NCI-H1694 treated with DMSO at 0.1 percent for 48 hours (cell line): ENCODE data around the gene POLA2.
A peak's percentile ranks its signal among the peaks of the same experiment; 100 is the strongest.
"Not testable (repeated sequence)": the region's sequence is repeated elsewhere in the genome, so short reads cannot be mapped to it uniquely, and the experiment has no call there.

ENCODE experiments used
- DNase-seq: peaks from one replicate; lab custom pipeline; 2025; lab: John Stamatoyannopoulos, UW

The POLA2 gene, protein sequence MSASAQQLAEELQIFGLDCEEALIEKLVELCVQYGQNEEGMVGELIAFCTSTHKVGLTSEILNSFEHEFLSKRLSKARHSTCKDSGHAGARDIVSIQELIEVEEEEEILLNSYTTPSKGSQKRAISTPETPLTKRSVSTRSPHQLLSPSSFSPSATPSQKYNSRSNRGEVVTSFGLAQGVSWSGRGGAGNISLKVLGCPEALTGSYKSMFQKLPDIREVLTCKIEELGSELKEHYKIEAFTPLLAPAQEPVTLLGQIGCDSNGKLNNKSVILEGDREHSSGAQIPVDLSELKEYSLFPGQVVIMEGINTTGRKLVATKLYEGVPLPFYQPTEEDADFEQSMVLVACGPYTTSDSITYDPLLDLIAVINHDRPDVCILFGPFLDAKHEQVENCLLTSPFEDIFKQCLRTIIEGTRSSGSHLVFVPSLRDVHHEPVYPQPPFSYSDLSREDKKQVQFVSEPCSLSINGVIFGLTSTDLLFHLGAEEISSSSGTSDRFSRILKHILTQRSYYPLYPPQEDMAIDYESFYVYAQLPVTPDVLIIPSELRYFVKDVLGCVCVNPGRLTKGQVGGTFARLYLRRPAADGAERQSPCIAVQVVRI

DNA sequence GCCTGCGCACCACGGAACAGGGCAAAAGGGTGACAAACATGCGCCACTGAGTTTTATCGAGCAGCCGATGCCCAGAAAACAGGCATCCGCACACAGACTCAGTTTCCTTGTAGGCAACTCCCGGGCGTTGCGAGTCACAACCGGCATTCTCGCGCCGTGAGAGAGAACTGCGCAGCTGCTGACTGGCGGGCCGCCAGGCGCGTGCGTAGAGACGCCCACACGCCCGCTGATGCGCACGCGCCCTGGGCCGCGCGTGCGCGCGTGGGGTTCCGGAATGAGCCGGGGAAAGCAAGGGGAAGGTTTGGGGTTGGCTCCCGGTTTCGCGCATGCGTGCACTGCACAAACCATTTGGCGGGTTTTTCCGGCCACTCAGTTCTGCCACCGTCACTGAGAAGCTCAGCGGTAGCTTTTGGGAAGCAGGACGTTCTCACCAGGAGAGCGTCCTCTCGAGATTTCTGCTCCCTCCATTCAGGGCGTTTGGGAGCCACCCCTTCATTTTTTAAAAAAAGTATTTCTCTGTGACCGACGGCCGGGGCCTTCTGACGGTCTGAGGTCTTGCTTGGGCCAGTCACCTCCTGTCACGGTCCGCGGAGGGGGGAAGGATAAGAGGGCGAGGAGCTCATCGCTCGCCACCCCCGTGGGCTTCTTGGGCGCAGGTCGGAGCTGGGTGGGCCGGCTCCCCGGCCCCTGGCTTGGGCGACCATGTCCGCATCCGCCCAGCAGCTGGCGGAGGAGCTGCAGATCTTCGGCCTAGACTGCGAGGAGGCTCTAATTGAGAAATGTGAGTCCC, at the start of gene POLA2:
POLA2 (plus strand) TSS at position 372 of the 790 bp plus-strand sequence; CDS start at position 703, 331 bp downstream.
- peak; percentile 88 for DNase-seq

DNA sequence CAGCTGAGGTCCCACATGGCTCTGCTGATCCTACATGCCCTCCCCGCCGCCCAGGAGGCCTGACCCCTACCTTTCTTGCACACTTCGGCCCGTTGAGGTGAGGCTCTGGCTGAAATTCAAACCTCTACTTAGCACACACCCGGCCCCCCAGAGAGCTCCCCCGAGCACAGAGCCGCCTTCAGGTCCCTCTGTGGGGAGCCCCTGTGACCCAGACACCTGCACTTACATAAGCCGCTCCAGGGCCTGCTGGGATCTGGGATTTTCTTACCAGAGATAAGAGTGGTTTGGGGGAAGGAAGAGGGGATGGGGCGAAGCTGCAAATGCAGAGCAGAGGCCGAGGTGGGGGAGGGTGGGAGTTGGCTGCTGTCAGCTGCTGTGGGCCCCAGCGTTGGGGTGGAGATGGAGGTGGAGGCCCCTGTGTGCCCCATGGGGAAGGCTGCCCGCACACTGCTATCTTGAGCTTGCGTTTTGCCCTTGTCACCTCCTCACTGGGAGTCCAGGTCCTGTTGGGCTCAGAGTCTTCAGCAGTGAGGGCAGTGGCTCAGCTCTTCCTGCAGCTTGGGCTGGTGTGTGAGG, 49.4 kb upstream of the POLA2 start:
- no peak for DNase-seq

DNA sequence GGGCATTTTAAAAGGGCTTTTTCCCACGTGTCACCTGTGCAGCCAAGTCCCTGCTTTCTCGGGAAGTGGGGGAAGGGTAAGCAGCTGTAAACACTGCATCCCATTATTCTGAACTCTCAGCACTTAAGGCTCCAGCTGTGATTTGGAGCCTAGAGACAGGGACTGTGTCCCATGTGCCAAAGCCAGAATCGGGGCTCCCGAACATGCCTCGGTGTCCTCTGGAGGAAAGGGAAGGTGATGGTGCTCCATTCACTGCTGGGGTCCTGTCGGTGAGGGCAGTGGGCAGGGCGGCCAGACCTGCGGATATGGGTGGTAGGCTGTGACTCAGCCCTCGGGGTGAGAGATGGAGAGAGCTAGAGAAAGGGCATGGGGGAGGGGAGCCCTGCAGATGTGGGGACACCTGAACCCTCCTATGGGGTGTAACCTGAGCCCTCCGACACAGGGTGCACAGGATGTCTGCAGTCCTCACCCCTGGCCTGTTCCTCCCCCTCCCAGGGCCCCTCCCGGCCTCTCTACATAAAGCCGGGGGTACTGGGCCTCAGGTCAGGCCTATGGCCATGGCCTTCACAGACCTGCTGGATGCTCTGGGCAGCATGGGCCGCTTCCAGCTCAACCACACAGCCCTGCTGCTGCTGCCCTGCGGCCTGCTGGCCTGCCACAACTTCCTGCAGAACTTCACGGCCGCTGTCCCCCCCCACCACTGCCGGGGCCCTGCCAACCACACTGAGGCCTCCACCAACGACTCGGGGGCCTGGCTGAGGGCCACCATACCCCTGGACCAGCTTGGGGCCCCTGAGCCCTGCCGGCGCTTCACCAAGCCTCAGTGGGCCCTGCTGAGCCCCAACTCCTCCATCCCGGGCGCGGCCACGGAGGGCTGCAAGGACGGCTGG, 48.2 kb upstream of the POLA2 start:
- DNase-seq, result no peak

DNA sequence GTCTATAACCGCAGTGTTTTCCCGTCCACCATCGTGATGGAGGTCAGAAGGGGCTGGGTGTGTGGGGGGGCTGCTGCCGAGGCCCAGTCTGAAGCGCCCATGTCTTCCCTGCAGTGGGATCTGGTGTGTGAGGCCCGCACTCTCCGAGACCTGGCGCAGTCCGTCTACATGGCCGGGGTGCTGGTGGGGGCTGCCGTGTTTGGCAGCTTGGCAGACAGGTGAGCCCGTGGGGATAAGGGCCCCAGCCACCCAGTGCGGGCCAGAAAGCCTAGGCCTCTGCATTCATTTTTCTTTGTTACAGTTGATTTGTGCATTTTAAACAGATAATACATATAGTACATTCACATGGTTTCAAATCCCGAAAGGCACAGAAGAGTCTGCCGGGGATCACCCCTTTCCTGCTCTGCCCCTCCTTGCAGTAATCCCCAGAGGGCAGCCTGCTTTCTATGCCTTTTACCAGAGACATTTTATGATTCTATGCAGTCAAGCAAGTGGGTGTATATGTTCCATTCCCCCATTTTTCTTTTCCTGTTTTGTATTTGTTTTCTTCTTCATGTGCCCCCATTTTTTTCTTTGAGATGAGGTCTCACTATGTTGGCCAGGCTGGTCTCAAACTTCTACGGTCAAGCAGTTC, 47.4 kb upstream of the POLA2 start:
- no peak for DNase-seq

DNA sequence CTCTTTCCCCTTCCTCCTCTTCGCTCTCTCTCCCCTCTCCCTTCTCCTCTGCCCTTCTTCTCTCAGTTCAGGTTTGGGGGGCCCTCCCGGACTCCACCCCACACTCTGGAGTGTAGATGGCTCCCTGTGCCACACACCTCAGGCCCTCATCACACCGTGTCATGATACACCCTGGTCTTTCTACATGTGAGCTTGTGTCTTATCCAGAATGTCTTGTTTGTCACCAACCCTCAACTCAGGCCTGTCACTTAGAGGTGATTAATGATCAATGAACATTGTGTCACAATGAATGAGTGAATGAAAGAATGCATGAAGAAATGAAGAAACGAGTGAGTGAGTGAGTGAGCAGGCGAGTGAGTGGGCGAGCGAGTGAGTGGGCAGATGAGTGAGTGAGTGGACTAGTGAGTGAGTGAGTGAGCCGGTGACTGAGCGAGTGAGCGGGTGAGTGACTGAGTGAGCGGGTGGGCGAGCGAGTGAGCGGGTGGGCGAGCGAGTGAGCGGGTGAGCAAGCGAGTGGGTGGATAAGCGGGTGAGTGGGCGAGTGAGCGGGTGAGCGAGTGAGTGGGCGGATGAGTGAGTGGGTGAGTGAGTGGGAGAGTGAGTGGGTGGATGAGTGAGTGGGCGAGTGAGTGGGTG, 46.2 kb upstream of the POLA2 start:
- no peak for DNase-seq

DNA sequence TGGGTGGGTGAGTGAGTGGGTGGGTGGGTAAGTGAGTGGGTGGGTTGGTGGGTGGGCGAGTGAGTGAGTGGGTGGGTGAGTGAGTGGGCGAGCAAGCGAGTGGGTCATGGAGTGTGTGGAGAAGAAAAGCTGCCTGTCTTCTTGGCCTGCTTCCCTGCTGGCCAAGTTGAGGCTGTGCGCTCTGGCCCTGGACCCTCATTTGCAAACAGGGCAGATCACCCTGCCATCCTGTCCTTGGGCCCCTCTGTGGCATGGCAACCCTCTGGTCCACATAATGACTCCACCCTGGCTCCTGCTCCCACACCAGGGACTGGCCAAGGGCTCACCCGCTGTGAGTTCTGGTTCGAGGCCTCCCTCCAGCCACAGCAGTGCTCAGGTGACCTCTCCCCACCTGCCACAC, 44.9 kb upstream of the POLA2 start:
- no peak for DNase-seq

DNA sequence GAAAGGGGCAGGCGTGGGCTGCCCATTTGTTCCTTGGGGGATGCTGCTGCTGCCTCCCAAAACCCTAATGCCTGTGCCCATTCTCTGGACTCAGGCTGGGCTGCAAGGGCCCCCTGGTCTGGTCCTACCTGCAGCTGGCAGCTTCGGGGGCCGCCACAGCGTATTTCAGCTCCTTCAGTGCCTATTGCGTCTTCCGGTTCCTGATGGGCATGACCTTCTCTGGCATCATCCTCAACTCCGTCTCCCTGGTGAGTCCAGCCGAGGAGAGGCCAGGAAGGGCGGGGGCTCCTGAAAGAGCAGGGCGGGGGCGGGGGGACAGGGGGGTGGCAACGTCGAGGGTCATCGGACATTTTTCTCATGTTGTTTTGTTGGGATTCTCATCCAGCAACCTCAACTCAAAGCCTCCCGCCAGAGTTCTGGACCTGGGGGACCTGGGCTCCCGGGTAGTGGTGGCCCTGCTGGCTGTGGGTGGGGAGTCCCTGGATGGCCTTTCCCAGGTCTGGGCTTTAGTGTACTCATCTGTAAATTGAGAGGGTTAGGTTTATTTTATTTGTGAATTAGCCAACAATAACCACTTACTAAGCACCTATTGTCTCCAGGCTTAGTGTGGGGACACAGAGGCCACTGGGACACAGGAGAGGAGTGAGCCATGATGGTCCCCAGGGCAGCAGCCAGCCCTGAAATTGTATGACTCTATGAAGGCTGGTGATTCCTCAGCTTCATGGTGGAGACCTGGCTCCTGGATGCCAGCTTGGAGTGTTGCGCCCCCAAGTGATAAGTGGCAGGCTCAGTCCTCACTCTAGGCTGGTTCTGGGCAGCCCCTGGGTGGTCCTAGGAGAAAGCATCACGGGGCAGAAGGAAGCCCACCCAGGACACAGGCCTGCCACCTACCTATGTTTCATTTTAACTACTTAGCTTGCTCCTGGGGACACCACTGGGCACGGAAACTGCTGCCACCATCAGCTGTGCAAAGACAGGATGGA, 44.0 kb upstream of the POLA2 start:
- DNase-seq, result no peak

DNA sequence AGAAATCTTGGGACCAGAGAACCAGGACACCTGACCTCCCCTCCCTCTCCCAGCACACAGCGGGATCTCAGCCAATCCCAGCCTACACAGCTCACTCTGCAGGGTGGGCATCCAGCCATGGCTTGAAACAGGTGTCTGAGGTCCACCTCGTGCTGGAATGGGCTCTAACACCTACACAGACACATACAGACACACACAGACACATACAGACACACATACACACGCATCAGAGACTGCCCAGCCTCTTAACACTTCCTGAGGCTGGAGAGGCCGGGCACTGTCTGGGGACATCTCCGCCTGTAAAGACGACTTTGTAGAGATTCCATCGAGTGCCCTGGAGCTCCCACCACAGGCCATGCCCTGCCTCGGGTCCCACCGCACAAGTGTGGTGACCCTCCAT, 43.3 kb upstream of the POLA2 start:
- DNase-seq, result no peak

DNA sequence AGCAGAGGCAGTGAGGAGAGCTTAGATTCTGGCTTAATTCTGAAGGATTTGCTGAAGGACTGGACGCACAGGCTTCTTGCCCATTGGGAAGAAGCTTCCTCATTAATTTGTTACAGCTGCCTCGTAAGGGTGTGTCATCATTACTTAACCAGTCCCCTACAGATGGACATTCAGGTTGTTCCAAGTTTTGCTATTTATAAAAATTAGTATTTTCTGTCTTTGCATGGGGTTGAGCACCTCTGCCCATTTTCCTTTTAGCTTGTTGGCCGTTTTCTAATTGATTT, 41.9 kb upstream of the POLA2 start:
- no peak for DNase-seq

DNA sequence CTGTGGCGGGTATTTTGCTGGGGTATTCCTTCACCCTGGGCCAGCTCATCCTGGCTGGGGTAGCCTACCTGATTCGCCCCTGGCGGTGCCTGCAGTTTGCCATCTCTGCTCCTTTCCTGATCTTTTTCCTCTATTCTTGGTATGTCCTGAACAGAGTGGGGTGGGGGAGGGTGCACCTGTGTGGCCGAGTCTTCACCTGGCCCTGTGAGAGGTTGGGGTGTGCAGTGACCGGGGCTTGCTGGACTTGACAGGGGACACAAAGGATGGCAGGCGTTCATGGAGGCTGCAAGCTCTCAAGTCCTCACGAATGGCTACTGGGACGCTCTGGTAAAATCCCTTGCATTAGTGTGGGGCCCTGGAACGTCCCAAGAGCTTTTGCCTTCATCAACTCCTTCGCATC, 40.7 kb upstream of the POLA2 start:
- DNase-seq, result no peak

DNA sequence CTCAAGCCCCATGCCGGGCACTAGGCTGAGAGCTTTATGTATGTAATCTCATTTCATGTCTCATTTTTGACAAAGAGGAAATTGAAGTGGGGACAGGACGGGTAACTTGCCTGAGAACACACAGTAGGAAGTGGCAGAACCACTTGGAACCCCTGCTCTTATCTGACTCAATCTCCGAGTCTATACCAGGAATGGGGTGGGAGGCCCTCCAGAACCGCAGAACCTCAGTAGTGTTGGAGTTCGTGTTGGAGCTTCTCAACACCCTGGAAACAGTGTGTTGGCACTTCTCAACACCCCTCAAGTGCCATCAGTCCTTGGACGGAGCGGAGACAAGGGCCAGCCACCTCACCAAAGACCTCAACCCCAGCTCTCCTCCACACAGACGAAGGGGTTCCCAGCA, 38.8 kb upstream of the POLA2 start:
- no peak for DNase-seq

DNA sequence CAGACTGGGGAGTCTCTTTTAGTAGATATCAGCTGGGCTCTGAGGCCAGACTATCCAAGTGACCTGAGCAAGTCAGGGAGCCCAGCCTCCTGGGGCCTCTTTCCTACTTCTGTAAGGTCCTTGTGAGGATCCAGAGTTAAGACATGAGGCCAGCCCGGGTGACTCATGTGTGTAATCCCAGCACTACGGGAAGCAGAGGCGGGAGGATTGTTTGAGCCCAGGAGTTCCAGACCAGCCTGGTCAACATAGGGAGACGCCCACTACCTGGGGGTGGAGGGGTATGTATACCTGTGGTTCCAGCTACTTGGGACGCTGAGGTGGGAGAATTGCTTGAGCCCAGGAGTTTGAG, 36.9 kb upstream of the POLA2 start:
- no peak for DNase-seq

DNA sequence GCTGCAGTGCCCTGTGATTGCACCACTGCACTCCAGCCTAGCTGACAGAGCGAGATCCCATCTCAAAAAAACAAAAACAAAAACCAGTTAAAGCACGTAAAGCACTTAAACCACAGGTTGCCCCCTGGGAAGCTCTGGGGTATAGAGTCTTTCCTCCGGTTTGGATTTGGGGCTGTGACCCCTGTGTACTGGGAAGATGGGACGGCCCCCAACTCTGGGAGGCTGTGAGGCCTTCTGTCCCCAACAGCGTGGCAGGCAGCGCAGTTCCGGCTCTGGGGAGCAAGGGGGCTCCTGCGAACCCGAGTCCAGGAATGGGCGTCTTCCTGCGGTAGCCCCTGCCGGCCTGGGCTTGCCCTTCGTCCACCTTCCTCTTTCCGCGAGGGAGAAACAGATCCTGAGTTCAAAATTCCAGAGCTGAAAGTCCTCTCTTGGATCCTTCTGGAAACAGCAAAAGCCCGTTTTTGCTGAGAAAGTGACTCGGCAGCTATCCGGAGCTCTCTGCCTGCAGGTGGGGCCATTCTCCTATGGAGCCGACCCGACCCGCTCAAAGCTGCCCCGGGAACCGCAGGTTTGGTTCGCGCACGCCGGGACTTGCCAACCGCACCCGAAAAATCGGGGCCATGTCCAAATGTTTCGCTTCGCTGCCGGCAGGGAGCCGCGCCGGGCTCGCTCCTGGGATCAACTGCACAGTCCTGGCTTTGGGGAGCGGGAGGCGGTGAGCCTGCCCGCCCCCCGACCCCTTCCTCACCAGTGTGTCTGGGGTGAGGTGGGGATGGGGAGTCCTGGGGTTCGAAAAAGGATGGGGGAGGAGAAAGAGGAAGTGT, 36.3 kb upstream of the POLA2 start:
- peak; percentile 29 for DNase-seq

DNA sequence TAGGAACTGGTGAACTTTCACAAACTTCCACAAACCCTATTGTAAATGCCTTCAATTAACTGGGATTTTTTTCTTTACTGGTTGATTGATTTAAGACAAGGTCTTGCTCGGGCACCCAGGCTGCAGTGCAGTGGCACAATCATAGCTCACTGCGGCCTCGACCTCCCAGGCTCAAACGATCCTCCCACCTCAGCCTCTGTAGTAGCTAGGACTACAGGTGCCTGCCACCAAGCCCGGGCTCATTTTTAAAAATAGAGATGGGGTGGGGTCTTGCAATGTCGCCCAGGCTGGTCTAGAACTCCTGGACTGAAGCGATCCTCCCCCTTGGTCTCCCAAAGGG, 35.7 kb upstream of the POLA2 start:
- DNase-seq, result no peak

DNA sequence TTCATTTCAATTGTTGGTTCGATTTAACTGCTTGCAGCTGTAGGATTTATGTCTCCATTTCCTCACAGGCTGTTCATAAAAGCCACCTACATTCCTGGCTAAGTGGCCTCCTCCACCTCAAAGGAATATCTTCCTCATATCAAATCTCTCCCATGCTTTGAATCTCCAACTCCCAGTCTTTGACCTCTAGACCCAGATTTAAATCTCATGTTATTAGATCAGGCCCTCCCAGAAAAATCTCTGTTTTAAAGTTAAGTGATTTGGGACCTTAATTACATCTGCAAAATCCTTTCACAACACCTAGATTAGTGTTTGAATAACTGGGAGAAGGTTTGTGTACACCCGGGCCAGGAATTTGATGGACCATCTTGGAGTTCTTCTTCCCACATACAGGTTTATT, 33.9 kb upstream of the POLA2 start:
- no peak for DNase-seq

DNA sequence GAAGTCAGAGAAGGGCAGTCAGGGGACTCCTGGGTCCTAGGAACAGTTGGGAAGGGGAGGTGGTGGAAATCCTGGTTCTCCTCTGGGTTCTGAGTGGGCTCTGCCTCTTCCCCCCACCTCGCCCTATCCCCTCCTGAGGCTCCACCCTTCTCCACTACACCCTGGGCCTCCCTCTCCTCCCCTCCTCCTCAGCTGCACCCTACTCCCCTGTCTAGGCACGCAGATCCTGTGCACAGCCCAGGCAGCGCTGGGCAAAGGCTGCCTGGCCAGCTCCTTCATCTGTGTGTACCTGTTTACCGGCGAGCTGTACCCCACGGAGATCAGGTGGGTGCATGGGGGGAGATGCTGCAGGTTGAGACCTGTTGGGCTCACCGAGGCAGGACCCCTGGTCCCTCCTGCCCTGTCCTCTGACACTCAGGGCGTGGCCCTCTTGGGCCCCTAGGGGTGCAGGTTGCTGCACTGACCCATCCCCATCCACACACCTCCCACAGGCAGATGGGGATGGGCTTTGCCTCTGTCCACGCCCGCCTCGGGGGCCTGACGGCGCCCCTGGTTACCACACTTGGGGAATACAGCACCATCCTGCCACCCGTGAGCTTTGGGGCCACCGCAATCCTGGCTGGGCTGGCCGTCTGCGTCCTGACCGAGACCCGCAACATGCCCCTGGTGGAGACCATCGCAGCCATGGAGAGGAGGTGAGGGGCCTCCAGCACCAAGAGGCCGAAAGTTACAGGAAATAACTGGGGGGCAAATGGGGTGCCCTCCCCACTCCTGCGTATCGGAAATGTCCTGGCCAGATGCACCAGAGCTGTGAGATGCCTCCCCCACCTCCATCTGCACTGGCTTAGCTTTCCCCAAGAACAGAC, 25.3 kb upstream of the POLA2 start:
- DNase-seq, result no peak

DNA sequence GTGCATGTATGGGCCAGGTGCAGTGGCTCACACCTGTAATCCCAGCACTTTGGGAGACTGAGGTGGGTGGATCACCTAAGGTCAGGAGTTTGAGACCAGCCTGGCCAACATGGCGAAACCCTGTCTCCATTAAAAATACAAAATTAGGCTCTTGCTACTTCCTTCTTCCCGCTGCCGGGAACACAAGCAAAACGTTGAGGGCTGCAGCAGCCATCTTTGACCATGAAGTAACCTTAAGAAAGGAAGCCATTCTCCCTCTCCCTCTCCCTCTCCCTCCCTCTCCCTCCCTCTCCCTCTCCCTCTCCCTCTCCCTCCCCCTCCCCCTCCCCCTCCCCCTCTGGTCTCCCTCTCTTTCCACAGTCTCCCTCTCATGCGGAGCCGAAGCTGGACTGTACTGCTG, 23.5 kb upstream of the POLA2 start:
- not testable (repeated sequence) for DNase-seq

DNA sequence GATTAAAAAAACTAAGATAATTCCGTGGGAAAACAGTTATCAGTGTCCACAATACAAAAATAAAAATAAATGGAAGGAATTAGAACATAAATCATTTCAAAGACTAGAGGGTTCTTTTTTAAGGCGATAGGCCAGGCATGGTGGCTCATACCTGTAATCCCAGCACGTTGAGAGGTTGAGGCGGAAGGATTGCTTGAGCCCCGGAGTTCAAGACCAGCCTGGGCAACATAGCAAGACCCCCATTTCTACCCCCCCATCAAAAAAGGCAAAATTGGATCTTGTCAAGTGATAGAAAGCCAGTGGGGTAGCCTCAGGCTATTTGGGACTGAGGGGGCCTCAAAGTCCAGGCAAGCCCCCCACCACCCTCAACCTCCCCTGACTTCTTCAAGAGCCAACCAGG, 20.6 kb upstream of the POLA2 start:
- no peak for DNase-seq
